ENCODE data around the gene PMVK.
"Not testable (repeated sequence)": the region's sequence is repeated elsewhere in the genome, so short reads cannot be mapped to it uniquely, and the experiment has no call there.

PMVK gene

GRCh38 chr1:154936555-154937084, at the start of gene PMVK:
Gene PMVK (minus strand): TSS chr1:154936719. CDS start chr1:154936685, 34 bp downstream.
- DNase-seq (ENCODE audit: low read depth) = peak; percentile 89

- DNase-seq (ENCODE audit: low read depth) = no peak
Observed at GRCh38 chr1:154983776-154984466, 47.4 kb upstream of the PMVK start.

GRCh38 chr1:154982897-154983648, 46.6 kb upstream of the PMVK start, which contains the start of gene FLAD1:
Gene FLAD1 (plus strand): TSS chr1:154983344. CDS start chr1:154983695, 351 bp downstream.
- DNase-seq (ENCODE audit: low read depth) = peak; percentile 89

- DNase-seq (ENCODE audit: low read depth) = no peak
Observed at GRCh38 chr1:154982341-154982740, 45.8 kb upstream of the PMVK start.

DNA sequence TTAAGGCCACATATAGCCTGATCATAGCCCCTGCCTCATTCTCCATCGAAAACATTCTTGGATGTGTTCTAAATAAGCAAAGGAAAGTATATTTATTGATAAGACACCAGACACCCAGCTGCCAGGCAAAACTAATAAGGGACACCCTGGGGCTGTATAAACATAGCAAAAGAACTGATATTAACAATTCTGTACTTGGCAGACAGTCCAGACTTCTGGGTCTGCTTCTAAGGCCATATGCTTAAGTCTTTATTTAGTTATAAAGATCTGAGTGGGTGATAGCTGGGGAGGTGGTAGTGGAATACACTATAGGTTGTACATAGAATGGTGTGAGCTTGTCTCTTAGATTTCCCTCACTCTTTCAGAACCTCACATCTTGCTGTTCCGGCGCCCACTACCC, 41.8 kb upstream of the PMVK start:
- DNase-seq (ENCODE audit: low read depth) = no peak

DNA sequence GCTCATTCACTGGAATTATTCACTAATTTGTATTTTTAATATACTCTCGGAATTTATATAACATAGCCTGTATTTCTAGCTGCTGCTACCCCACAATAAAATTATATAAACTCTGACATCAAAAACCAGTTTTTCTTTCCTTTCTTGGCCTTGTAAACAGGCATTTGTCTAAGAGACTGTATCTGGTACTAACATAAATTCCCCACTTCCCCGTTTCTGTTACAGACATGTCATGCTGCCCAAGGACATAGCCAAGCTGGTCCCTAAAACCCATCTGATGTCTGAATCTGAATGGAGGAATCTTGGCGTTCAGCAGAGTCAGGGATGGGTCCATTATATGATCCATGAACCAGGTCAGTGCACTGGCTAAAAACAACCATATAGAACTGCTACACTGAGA, 41.2 kb upstream of the PMVK start:
- DNase-seq (ENCODE audit: low read depth) = not testable (repeated sequence)

DNA sequence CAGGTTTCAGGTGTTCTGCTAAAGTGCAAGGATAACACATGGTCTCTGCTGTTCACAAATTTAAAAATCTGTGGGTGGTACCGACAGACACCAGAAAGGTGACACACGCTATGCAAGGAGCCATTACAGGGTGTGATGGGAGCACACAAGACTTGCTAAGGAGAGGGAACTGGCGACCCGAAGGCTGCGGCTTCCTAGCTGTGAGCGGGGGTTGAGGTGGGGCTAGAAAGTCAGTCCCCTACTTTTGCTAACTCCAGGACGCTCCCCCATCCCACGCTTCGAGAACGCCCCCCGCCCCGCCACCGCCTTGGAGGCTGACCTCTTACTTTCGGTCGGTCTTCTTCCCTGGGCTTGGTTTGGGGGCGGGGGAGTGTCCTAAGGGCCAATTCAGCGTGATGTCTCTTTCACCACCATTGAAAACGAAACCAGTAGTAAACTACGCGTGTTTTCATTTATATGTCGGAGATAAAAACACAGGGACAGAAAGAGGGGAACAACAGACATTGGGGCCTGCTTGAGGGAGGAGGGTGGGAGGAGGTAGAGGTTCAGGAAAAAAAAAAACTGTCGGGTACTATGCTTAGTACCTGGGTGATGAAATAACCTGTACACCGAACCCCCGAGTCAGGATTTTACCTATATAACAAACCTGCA, 39.0 kb upstream of the PMVK start:
- peak; percentile 35 for DNase-seq (ENCODE audit: low read depth)

DNA sequence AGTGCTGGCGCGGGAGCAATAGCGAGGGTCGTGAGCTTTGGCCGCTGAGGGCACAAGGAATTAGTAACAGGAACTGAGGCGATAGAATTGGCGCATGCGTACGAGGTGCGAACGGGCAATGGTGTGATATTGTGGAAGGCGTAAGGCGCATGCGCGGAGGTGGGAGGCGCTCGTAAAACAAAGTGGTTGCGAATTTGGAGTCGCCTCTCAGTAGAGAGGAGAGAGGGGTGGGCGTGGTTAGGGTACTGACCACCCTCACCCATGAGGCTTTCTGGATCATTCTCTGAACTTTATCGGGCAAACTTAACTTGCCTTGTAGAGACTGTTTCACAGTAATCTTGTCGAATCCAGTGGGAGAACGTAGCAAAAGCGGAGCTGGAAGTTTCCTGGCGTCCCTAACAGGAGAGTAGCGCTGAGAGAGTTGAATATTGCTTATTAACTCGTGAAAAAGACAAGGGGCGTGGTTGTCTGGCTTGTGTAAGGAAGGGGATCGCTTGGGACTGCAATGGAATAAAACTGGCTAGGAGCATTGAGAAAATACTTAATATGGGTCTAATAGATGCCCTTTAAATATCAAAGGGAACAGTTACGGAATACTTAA, 38.4 kb upstream of the PMVK start:
- peak; percentile 91 for DNase-seq (ENCODE audit: low read depth)

DNA sequence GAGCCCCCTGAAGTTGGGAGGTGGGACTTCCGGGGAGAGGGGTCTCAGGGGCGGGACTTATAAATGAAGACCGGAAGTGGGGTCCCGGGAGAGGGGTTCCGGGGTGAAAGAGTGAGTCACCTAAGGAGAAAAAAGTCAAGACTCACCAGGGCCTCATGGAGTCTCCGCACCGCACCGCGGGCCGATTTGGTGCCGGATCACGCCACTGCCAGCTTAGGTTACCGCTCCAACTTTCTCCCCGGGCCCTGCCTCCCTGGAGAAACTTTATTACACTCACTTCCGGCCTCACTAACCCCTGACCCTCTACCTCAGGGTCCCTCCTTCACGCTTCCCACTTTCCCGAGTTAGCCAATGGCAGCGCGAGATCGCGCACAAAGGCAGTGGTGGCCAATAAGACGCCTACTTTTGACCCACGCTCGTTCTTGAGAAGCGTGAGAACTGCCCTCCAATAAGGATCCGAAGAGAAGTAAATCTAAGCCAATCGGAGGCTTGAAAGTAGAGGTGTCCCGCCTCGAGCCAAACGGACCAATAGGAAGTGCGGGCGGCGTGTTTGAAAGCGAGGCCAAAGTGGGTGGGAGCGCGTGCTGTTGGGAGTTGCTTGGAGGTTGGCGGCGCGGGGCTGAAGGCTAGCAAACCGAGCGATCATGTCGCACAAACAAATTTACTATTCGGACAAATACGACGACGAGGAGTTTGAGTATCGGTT, 37.7 kb upstream of the PMVK start, which contains the start of gene CKS1B:
TSS of gene CKS1B (plus strand) at position 580 of the 706 bp plus-strand sequence. CDS start at position 645, 65 bp downstream.
- peak; percentile 91 for DNase-seq (ENCODE audit: low read depth)

GRCh38 chr1:154973344-154974101, 37.0 kb upstream of the PMVK start:
- peak; percentile 75 for DNase-seq (ENCODE audit: low read depth)

DNA sequence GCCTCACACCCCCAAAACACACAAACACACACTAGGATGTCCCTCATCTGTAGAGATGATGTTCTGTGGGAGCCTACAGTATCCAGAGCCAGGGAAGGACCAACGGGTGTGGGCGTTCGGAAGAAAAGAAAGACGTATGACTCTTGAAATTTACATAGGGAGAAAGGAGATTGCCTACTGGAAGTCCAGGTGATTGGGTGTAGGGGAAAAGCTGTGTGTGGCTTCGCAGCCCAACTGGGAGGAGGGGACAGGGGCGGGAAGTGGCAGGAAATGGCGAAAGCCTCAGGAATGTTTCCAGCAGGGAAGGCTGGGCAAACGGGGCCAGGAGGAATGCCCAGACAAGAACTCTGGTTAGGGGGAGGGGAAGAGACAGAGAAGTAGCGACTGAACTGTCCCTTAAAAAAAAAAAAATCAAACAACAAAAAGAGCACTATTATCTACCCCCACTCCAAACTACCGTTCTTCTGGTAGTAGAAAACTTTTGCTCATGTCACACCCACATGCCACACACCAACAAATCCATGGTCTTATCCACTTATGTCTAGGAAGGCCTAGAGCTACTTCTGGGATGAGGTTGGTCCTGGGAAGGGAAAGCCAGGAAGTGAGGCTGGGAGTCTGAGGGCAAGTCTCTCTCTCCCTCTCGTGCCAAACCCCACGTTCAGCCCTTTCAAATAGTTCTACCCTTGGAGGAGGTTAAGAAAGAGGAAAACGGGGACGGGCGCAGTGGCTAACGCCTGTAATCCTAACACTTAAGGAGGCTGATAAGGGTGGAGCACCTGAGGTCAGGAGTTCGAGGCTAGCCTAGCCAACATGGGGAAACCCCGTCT, 36.2 kb upstream of the PMVK start:
- no peak for DNase-seq (ENCODE audit: low read depth)

- DNase-seq (ENCODE audit: low read depth) = no peak
Observed at GRCh38 chr1:154972213-154972516, 35.6 kb upstream of the PMVK start.

- no peak for DNase-seq (ENCODE audit: low read depth)
Observed at GRCh38 chr1:154971341-154971998, 35.0 kb upstream of the PMVK start.

DNA sequence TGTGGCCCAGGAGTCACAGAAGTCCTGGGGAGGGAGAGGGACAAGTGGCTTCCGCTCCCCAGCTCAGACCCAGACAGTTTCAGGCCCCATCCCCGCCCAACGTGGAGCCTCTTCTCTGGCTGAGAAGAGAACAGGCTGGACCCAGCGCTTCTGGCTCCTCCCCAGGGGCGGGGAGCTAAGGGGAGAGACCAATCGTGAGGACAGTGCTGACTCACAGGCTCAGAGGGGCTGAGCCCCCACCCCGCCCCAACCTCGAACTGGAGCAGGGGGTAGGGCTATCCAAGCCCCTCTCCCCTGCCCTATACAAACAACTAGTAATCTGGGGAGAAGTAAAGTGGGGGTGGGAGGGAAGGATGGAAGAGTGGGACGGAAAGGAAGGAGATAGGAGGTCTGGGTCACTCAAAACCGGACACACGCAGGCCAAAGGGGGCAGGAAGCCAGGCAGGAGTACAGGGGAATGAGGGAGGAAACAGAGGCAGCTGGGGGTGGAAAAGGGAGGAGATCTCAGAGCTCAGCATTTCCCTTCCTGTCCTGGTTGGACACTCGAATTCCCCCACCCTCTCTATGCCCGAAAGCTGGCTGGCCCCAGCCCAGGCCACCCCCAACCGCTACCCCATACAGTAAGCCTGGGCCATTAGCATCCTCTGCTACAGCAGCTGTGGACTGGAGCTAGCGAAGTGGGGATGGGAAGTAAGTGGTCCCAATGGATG, 34.3 kb upstream of the PMVK start, which contains the start of gene SHC1:
TSS of gene SHC1 (minus strand) at position 117 of the 710 bp plus-strand sequence. CDS start 221 bp downstream, outside the sequence.
- DNase-seq (ENCODE audit: low read depth) = no peak

DNA sequence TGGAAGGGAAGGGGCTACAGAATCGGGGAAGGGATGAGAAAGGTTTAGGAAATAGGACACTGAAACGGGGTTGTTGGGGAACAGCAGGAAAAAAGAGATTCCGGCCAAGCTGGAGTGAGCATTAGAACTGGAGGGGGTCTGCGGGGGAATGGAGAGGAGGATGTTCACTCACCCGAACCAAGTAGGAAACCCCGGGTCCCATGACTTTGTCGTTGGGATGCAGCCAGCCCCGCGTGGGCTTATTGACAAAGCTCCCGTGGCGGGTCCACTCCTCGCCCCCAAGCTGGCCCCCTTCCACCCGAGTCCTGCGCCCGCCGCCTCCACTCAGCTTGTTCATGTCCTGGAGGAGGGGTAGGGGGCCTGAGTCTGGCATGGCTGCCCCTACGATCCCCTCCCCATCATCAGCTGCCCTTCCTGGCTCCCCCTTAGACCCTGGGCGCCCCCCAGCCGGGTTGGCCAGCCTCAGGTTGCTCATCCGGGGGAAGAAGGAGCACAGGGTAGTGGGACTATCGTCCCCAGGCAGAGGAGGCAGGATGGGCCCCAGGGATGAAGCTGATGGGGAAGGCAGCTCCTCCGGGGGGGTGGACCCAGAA, 33.4 kb upstream of the PMVK start:
- DNase-seq (ENCODE audit: low read depth) = no peak

DNA sequence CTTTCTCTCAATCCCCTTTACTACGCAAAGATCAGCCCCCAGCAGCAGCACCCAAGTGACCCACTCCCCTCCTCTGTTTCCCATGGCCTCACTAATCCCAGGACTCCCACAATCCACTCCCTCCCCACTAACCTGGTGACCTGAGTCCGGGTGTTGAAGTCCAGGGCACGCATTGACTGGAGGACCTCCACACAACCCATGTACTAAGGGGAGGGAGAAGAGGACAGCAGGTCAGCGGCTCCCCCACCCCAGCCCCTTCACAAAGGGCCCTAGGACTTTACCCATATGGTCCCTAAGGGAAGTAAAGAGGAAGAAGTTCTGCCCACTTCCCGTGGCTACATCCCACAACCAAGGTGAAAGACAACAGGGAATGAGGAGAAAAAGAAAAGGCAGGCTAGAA, 32.7 kb upstream of the PMVK start:
- no peak for DNase-seq (ENCODE audit: low read depth)

- DNase-seq (ENCODE audit: low read depth) = no peak
Observed at GRCh38 chr1:154968731-154969130, 32.2 kb upstream of the PMVK start.

- no peak for DNase-seq (ENCODE audit: low read depth)
Observed at GRCh38 chr1:154967331-154967950, 30.9 kb upstream of the PMVK start.
